Activated naive CD8-positive, alpha-beta T cell treated with anti-CD3 and anti-CD28 coated beads, Interleukin-2, amount 50 U/mL, for 24 hours (primary cell): Measurements from ENCODE around the gene HMG20A.
A peak's percentile ranks its signal among the peaks of the same experiment; 100 is the strongest.

ENCODE experiments used
- ATAC-seq: fragments of 150-1000 bp; cut with Tn5 transposase; one replicate; pipeline ENCODE4 v1.10.0; 2021
- DNase-seq: peaks from one replicate; pipeline ENCODE4 v3.0.0; 2021
- H3K27ac Mint-ChIP-seq: one replicate; pipeline ENCODE4 v1.8.0; 2021; ENCODE audit warnings: mild to moderate bottlenecking, mixed read lengths
- H3K27me3 Mint-ChIP-seq: one replicate; pipeline ENCODE4 v1.8.0; 2021; ENCODE audit warnings: mixed read lengths
- H3K36me3 Mint-ChIP-seq: one replicate; pipeline ENCODE4 v1.8.0; 2021; ENCODE audit warnings: low read depth, mixed read lengths
- H3K4me1 Mint-ChIP-seq: one replicate; pipeline ENCODE4 v1.8.0; 2021; ENCODE audit warnings: mixed read lengths
- H3K4me3 Mint-ChIP-seq: one replicate; pipeline ENCODE4 v1.8.0; 2021; ENCODE audit warnings: mild to moderate bottlenecking, moderate library complexity, mixed read lengths
- H3K9me3 Mint-ChIP-seq: one replicate; pipeline ENCODE4 v1.8.0; 2021; ENCODE audit warnings: mixed read lengths

Gene HMG20A

DNA sequence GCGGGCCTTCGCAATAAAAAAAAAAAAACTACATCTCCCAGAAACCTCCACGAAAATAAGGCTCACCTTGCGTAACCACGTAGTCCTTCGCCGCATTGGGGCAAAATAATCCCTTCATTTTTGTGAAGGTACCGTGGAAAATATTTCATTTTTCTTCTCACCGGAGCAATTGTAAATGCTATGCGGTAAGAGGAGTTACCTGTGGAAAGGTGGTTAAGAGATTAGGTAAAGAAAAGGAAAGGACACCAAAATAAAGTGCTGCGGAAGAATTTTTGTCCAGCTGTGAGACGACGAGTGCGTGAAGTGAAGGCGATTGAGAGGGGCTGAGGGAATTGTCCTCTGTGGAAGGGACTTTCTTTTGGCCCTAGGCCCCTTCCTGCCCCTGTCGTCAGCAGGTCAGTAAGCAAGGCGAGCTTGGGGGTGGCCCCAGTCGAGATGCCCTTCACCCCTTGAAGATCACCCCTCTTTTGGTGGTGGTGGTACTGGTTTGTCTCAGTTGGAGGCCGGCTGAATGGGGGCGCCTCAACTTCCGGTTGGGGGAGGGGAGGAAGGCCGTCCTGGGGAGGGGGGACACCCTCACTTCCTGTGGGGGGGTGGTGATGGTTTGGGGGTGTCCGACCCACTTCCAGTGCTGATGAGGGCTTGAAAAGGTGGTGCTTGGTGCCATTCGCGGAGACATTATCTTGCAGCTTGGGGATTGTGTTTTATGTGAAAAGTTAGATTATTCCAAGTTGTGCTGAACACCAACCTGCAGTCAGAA is at the start of gene HMG20A:
TSS of gene HMG20A (plus strand) at position 279 of the 760 bp plus-strand sequence. CDS start 37,520 bp downstream, outside the sequence.
- Mint-ChIP-seq H3K4me3 (peak within 1 kb of the TSS; percentile 94), H3K4me1 (peaks cover 59% of the 10 kb centered on the region), H3K27ac (peak within 1 kb of the TSS; percentile 97), H3K27me3 (no peaks in the 10 kb centered on the region), H3K9me3 (no peaks in the 10 kb centered on the region), H3K36me3 (peaks cover 3% of the 10 kb centered on the region)
- DNase-seq (peak; percentile 76), ATAC-seq (peak; percentile 34)

- Mint-ChIP-seq H3K4me3 (no peak overlapping the region), H3K27me3 (no peaks in the 10 kb centered on the region), H3K4me1 (peaks cover 20% of the 10 kb centered on the region), H3K27ac (no peak overlapping the region), H3K36me3 (peaks cover 2% of the 10 kb centered on the region), H3K9me3 (no peaks in the 10 kb centered on the region)
- no peak for ATAC-seq
- DNase-seq: no peak
Observed at GRCh38 chr15:77371850-77372563, 48.7 kb upstream of the HMG20A start.

GRCh38 chr15:77373441-77373840 is 47.2 kb upstream of the HMG20A start:
- ATAC-seq: no peak
- DNase-seq: no peak
- H3K4me1 Mint-ChIP-seq: peaks cover 20% of the 10 kb centered on the region
- H3K4me3 Mint-ChIP-seq: no peak overlapping the region
- no peak overlapping the region for H3K27ac Mint-ChIP-seq
- peaks cover 2% of the 10 kb centered on the region for H3K36me3 Mint-ChIP-seq
- H3K9me3 Mint-ChIP-seq: no peaks in the 10 kb centered on the region
- H3K27me3 Mint-ChIP-seq: no peaks in the 10 kb centered on the region

DNA sequence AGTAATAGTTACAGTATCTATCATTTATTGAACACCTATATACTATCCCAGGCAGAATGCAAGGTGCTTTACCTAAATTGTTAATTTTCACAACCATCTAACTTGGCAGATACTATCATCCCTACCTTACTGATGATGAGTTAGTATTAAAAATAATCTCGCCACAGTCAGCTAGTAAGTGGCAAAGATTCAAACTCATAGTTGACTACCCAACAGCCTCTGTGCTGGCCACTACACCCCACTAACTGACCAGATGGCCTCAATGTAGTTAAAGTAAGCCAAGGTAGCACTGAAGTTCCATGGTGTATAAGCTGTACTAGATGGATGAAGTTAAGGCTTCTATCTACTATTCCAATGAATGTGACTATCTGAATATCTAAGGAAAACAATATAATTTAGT is 45.6 kb upstream of the HMG20A start:
- Mint-ChIP-seq H3K27ac (no peak overlapping the region), H3K36me3 (no peaks in the 10 kb centered on the region), H3K27me3 (no peaks in the 10 kb centered on the region), H3K9me3 (no peaks in the 10 kb centered on the region), H3K4me1 (peaks cover 8% of the 10 kb centered on the region), H3K4me3 (no peak overlapping the region)
- DNase-seq (no peak), ATAC-seq (no peak)

- ATAC-seq (no peak), DNase-seq (no peak)
- H3K36me3 Mint-ChIP-seq: no peaks in the 10 kb centered on the region
- H3K27me3 Mint-ChIP-seq: no peaks in the 10 kb centered on the region
- peaks cover 7% of the 10 kb centered on the region for H3K4me1 Mint-ChIP-seq
- H3K27ac Mint-ChIP-seq: no peak overlapping the region
- H3K4me3 Mint-ChIP-seq: no peak overlapping the region
- H3K9me3 Mint-ChIP-seq: no peaks in the 10 kb centered on the region
Observed at GRCh38 chr15:77376770-77377169, 43.9 kb upstream of the HMG20A start.

DNA sequence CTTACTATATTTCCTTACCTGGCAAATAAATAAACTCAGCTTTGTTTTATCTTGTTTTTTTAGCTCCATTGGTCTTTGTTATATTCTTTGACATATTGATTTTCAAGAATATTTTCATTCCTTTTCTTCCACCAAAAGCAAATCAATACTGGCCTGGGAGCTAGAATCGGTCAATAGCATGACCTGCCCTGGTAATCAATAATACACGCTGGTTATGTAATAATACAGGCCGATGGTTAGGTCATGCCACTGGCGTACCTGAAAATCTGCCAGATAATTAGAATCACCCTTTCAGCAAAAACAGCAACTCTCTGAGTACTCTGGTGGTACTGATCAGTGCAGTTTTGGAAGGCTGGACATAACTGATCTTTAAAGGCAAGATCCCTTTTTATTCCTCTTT is 40.7 kb upstream of the HMG20A start:
- DNase-seq (no peak), ATAC-seq (no peak)
- Mint-ChIP-seq H3K27me3 (no peaks in the 10 kb centered on the region), H3K27ac (no peak overlapping the region), H3K4me3 (no peak overlapping the region), H3K36me3 (no peaks in the 10 kb centered on the region), H3K4me1 (peaks cover 17% of the 10 kb centered on the region), H3K9me3 (no peaks in the 10 kb centered on the region)

GRCh38 chr15:77384086-77384485 is 36.6 kb upstream of the HMG20A start:
- Mint-ChIP-seq H3K27ac (no peak overlapping the region), H3K27me3 (no peaks in the 10 kb centered on the region), H3K36me3 (peaks cover 5% of the 10 kb centered on the region), H3K9me3 (no peaks in the 10 kb centered on the region), H3K4me1 (peaks cover 23% of the 10 kb centered on the region), H3K4me3 (no peak overlapping the region)
- ATAC-seq: no peak
- DNase-seq: no peak

GRCh38 chr15:77384589-77385359 is 35.9 kb upstream of the HMG20A start:
- no peaks in the 10 kb centered on the region for H3K27me3 Mint-ChIP-seq
- H3K27ac Mint-ChIP-seq: no peak overlapping the region
- DNase-seq (no peak), ATAC-seq (no peak)
- H3K36me3 Mint-ChIP-seq: peaks cover 5% of the 10 kb centered on the region
- peaks cover 23% of the 10 kb centered on the region for H3K4me1 Mint-ChIP-seq
- H3K9me3 Mint-ChIP-seq: no peaks in the 10 kb centered on the region
- no peak overlapping the region for H3K4me3 Mint-ChIP-seq

GRCh38 chr15:77386626-77387025 is 34.1 kb upstream of the HMG20A start:
- peaks cover 23% of the 10 kb centered on the region for H3K4me1 Mint-ChIP-seq

GRCh38 chr15:77387365-77388105 is 33.2 kb upstream of the HMG20A start:
- Mint-ChIP-seq H3K4me3 (no peak overlapping the region), H3K36me3 (peaks cover 5% of the 10 kb centered on the region), H3K27me3 (no peaks in the 10 kb centered on the region), H3K4me1 (peaks cover 23% of the 10 kb centered on the region), H3K9me3 (no peaks in the 10 kb centered on the region), H3K27ac (no peak overlapping the region)
- DNase-seq: no peak
- ATAC-seq: no peak

More at GRCh38 chr15:77386626-77387025, 34.1 kb upstream of the HMG20A start:
- H3K27me3 Mint-ChIP-seq: no peaks in the 10 kb centered on the region
- no peak overlapping the region for H3K4me3 Mint-ChIP-seq
- no peak overlapping the region for H3K27ac Mint-ChIP-seq
- H3K9me3 Mint-ChIP-seq: no peaks in the 10 kb centered on the region
- ATAC-seq: no peak
- H3K36me3 Mint-ChIP-seq: peaks cover 5% of the 10 kb centered on the region
- DNase-seq: no peak

- peaks cover 15% of the 10 kb centered on the region for H3K36me3 Mint-ChIP-seq
- H3K9me3 Mint-ChIP-seq: peaks cover 21% of the 10 kb centered on the region
- DNase-seq (no peak), ATAC-seq (no peak)
- H3K4me3 Mint-ChIP-seq: no peak overlapping the region
- H3K27ac Mint-ChIP-seq: no peak overlapping the region
- no peaks in the 10 kb centered on the region for H3K4me1 Mint-ChIP-seq
- H3K27me3 Mint-ChIP-seq: no peaks in the 10 kb centered on the region
Observed at GRCh38 chr15:77391372-77391951, 29.2 kb upstream of the HMG20A start.

GRCh38 chr15:77392762-77393470 is 27.8 kb upstream of the HMG20A start:
- H3K9me3 Mint-ChIP-seq: peaks cover 24% of the 10 kb centered on the region
- no peak overlapping the region for H3K4me3 Mint-ChIP-seq
- H3K4me1 Mint-ChIP-seq: no peaks in the 10 kb centered on the region
- H3K36me3 Mint-ChIP-seq: peaks cover 17% of the 10 kb centered on the region
- ATAC-seq (no peak), DNase-seq (no peak)
- H3K27me3 Mint-ChIP-seq: no peaks in the 10 kb centered on the region
- no peak overlapping the region for H3K27ac Mint-ChIP-seq

- H3K27ac Mint-ChIP-seq: no peak overlapping the region
- no peak for ATAC-seq
- H3K4me1 Mint-ChIP-seq: no peaks in the 10 kb centered on the region
- H3K27me3 Mint-ChIP-seq: no peaks in the 10 kb centered on the region
- peaks cover 20% of the 10 kb centered on the region for H3K36me3 Mint-ChIP-seq
- no peak overlapping the region for H3K4me3 Mint-ChIP-seq
- H3K9me3 Mint-ChIP-seq: peaks cover 29% of the 10 kb centered on the region
- no peak for DNase-seq
Observed at GRCh38 chr15:77393471-77393840, 27.2 kb upstream of the HMG20A start.
